Gastroesophageal sphincter (tissue), 4 donors: ENCODE data around the gene TGFB1. TPM values are rescaled to one million over a fixed set of nuclear protein-coding genes. Genes with fewer than 3 reads are reported as not detected.

Experiments used
- ATAC-seq: fragments of 150-250 bp; one replicate; pipeline ENCODE4 v1.9.1; 2016; ENCODE audit warnings: mild to moderate bottlenecking, moderate library complexity
- H3K27ac ChIP-seq, 4 donors: fragments of 200-600 bp; sonication (generic) in 3 of 4; 1 replicate in 3 of 4; 2 replicates in 1 of 4; pipeline ENCODE4 v1.5.1; 2016 to 2019
- H3K27me3 ChIP-seq: fragments of 200-600 bp; sonication (generic); one replicate; pipeline ENCODE4 v1.5.1; 2019
- H3K36me3 ChIP-seq, 2 donors: fragments of 200-600 bp; sonication (generic); one replicate each; pipeline ENCODE4 v1.5.1; 2019; ENCODE audit warnings: control low read depth in 1 of 2
- H3K4me1 ChIP-seq, 3 donors: fragments of 200-600 bp; sonication (generic); 1 replicate in 2 of 3; 2 replicates in 1 of 3; pipeline ENCODE4 v1.5.1; 2016 to 2019; ENCODE audit warnings: control low read depth in 2 of 3
- H3K4me3 ChIP-seq, 2 donors: fragments of 200-600 bp; sonication (generic); one replicate each; pipeline ENCODE4 v1.5.1; 2019; ENCODE audit warnings: mild to moderate bottlenecking in 1 of 2, moderate library complexity in 1 of 2
- H3K9me3 ChIP-seq, 3 donors: fragments of 200-600 bp; sonication (generic); one replicate each; pipeline ENCODE4 v1.5.1; 2017 to 2019; ENCODE audit warnings: control low read depth in 2 of 3
- CTCF ChIP-seq, 4 experiments: fragments of 200-600 bp in 2 of 4; fragments of 450-650 bp in 2 of 4; sonication (generic) in 1 of 4; IDR thresholded peaks; one replicate each; pipeline ENCODE4 v1.5.1; 2017 to 2019; ENCODE audit warnings: antibody characterized with exemption in 4 of 4, mild to moderate bottlenecking in 2 of 4, moderate library complexity in 2 of 4
- EP300 ChIP-seq: sonication (generic); formaldehyde crosslinking; IDR thresholded peaks from one replicate; pipeline ENCODE4 v1.6.1; 2017; ENCODE audit warnings: antibody characterized with exemption, mild to moderate bottlenecking
- POLR2A ChIP-seq, 2 donors: fragments of 450-650 bp; IDR thresholded peaks; one replicate each; pipeline ENCODE4 v1.6.1; 2017; ENCODE audit warnings: antibody characterized with exemption in 2 of 2, mild to moderate bottlenecking in 2 of 2, moderate library complexity in 1 of 2
- POLR2AphosphoS5 ChIP-seq: sonication (generic); formaldehyde crosslinking; IDR thresholded peaks from one replicate; pipeline ENCODE4 v1.6.1; 2017; ENCODE audit warnings: antibody characterized with exemption
- WGBS, 2 donors: methylation state at CpG; one replicate each; pipeline ENCODE4 v1.1.5; 2018; ENCODE audit warnings: low coverage in 1 of 2; 5-methylcytosine and 5-hydroxymethylcytosine counted together
- total RNA-seq, 4 donors: library from RNA; depleted of rRNA; stranded (reverse); fragments of >200 nt; gene quantifications; one replicate each; pipeline ENCODE4 v1.1.0, GENCODE V29; 2016

Gene TGFB1
- total RNA-seq, 4 donors from 2014 or later, result 12.9 to 39.3 (median 22.1) TPM

- TF ChIP-seq POLR2A (IDR thresholded peaks at IDR 0.05) (no peak), EP300 (no peak), CTCF (IDR thresholded peaks at IDR 0.05) (no peak), POLR2AphosphoS5 (no peak)
- Histone ChIP-seq H3K27ac (peak overlapping the region in 2 of 4 donors; percentile 86 to 94), H3K9me3 (no peaks in the 10 kb centered on the region), H3K4me1 (peaks cover 4 to 75% (median 11%) of the 10 kb centered on the region in 3 donors), H3K4me3 (peak overlapping the region; percentile 93 to 100), H3K27me3 (no peaks in the 10 kb centered on the region), H3K36me3 (peaks cover 0 to 28% of the 10 kb centered on the region in 2 donors)
- 47 to 50% methylated on average over 2 to 3 of the region's 3 CpGs for WGBS, 2 donors
- no peak for ATAC-seq
Measured at GRCh38 chr19:41398598-41398997, 44.9 kb upstream of the TGFB1 start.

- H3K4me1 ChIP-seq, result peaks cover 4 to 69% (median 11%) of the 10 kb centered on the region in 3 donors
Measured at GRCh38 chr19:41398050-41398418, 44.3 kb upstream of the TGFB1 start.

DNA sequence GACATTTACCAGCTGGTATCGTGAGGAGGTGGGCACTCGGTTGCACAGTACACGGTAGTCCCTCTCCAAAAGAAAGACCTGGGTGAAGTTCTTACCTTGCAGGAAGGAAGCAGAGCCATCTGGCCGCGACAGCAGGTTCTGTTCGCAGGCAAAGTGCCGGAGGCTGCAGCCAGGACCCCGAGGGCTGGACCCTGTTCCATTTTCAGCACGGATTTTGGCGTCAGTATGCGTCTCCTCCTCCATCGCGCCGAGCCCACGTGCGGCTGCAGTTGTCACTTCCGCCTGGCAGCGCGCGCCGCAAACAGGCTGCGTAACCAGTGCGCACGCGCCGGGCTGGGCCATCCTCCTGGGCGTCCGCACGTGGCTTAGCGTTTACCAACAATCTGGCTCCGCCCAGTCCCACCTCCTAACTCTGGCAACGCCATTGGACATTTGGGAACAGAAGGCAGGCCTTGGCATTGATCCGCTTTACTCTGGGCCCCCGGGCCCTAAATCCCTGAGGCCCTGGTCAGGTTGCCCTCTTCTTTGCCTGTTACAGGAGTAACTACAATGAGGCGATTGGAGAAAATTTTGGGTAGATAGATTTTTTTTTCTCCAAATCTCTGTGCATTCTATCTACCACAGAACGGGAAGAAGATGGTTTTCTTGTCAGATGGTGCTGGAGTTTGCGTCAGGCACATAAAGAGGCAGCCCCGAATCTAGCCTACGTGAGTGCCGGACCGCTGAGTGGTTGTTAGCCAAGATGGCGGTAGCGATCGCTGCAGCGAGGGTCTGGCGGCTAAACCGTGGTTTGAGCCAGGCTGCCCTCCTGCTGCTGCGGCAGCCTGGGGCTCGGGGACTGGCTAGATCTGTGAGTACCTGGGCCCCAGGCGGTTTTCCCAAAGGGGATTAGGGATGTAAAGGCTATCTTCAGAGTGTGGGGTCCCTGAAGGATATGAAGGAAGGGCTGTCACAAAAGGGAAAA is 43.6 kb upstream of the TGFB1 start, which contains the start of the genes BCKDHA and EXOSC5:
Gene BCKDHA, plus strand, starts transcription at position 733 of the 964 bp plus-strand sequence. Its CDS starts 10 bp downstream, at position 743.
Gene EXOSC5, minus strand, starts transcription at position 274 of the 964 bp plus-strand sequence. Its CDS starts 31 bp downstream, at position 243.
- Histone ChIP-seq H3K36me3 (peaks cover 0 to 15% of the 10 kb centered on the region in 2 donors), H3K4me1 (peaks cover 4 to 62% (median 11%) of the 10 kb centered on the region in 3 donors), H3K27ac (peak within 1 kb of the TSS; percentile 86 to 97 (median 92)), H3K4me3 (peak within 1 kb of the TSS; percentile 93 to 100), H3K9me3 (no peaks in the 10 kb centered on the region), H3K27me3 (no peaks in the 10 kb centered on the region)
- peak; percentile 73 for TF ChIP-seq POLR2AphosphoS5
- TF ChIP-seq CTCF (IDR thresholded peaks at IDR 0.05), result peak in 2 of 4 experiments; percentile 13 to 21
- TF ChIP-seq EP300, result no peak
- peak; percentile 36 to 62 for TF ChIP-seq POLR2A (IDR thresholded peaks at IDR 0.05)
- 0 to 9% methylated on average over 6 to 10 of the region's 50 CpGs for WGBS, 2 donors
- ATAC-seq, result peak; percentile 100

More at GRCh38 chr19:41398050-41398418, 44.3 kb upstream of the TGFB1 start:
- TF ChIP-seq POLR2AphosphoS5, result no peak
- TF ChIP-seq POLR2A (IDR thresholded peaks at IDR 0.05), result no peak
- TF ChIP-seq CTCF (IDR thresholded peaks at IDR 0.05), result no peak
- no peak for TF ChIP-seq EP300
- H3K27ac ChIP-seq, result peak overlapping the region; percentile 86 to 97 (median 92)
- no peaks in the 10 kb centered on the region for H3K9me3 ChIP-seq
- WGBS, 2 donors, result 0% methylated on average over 5 of the region's 5 CpGs; no CpG with 5 or more reads in 1 of the 2 donors
- H3K4me3 ChIP-seq, result peak overlapping the region; percentile 93 to 100
- no peak for ATAC-seq
- no peaks in the 10 kb centered on the region for H3K27me3 ChIP-seq
- H3K36me3 ChIP-seq, result peaks cover 0 to 22% of the 10 kb centered on the region in 2 donors

- no peak for ATAC-seq
- H3K4me3 ChIP-seq, result no peak overlapping the region
- no peak overlapping the region for H3K27ac ChIP-seq
- H3K4me1 ChIP-seq, result peaks cover 4 to 43% (median 11%) of the 10 kb centered on the region in 3 donors
- no peaks in the 10 kb centered on the region for H3K27me3 ChIP-seq
- TF ChIP-seq EP300 (no peak), CTCF (IDR thresholded peaks at IDR 0.05) (no peak), POLR2A (IDR thresholded peaks at IDR 0.05) (no peak), POLR2AphosphoS5 (no peak)
- peaks cover 0 to 24% of the 10 kb centered on the region in 2 donors for H3K36me3 ChIP-seq
- 76% methylated on average over 5 to 6 of the region's 6 CpGs for WGBS, 2 donors
- no peaks in the 10 kb centered on the region for H3K9me3 ChIP-seq
Measured at GRCh38 chr19:41395355-41395754, 41.6 kb upstream of the TGFB1 start.
